ENCODE results near the gene CFAP119. TPM values are rescaled to one million over a fixed set of nuclear protein-coding genes. Genes with fewer than 3 reads are reported as not detected.
A peak's percentile ranks its signal among the peaks of the same experiment; 100 is the strongest.

The CFAP119 gene
- total RNA-seq, 1 experiment from 2014 or later = 13.8 TPM

DNA sequence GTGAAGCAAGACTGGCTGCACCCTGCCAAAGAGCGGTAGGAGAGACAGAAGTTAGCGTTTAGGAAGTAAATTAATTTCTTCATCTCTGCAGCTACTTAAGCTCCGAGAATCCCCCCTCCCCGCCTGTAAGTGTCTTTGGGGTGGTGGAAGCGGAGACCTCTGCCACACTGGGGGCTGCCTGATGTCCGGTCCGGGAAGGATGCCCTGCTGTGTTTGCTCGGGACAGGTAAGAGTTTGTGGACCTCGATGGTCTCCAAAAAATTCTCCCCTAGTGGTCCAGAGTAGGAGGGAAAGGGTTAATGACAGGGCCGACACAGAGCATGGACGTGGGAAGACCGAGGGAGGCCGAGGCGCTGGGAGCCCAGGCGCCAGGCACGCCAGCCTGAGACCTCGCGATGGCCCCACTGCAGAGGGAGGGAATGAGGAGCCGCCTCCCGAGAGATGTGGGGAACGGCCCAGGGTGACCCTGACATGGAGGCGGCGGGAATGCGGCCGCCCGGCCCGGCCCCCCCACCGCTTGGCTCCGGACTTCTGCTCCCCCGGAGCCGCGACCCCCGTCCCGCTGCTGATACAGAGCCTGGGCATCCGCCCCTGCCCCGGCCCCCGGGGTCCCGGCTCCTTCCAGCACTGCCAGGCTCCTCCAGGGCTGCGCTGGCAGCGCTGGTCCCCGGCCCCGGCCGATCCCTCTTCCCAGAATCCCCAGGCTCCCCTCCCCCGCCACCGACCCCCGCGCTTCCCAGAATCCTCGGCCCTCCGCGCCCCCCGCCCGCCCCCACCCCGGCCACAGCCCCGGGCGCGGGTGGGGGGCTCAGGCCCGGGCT is 24.5 kb upstream of the CFAP119 start:
- H3K27ac Mint-ChIP-seq (ENCODE audit: unreplicated experiment) = peak overlapping the region; percentile 73
- H3K27me3 Mint-ChIP-seq (ENCODE audit: unreplicated experiment) = no peaks in the 10 kb centered on the region
- H3K9me3 Mint-ChIP-seq (ENCODE audit: low read depth, unreplicated experiment) = no peaks in the 10 kb centered on the region
- CTCF ChIA-PET = interaction anchor here (0.6 to 2.5 kb wide), 4 partner anchors 10 to 886 kb away, joined by 3 to 14 read pairs (median 4); partner anchors contain the start of gene ASPHD1
- peaks cover 23% of the 10 kb centered on the region for H3K4me1 Mint-ChIP-seq (ENCODE audit: low read depth, unreplicated experiment)
- no TSS peak for BruUV-seq (replicated peaks)
- H3K4me3 Mint-ChIP-seq (ENCODE audit: low read depth, unreplicated experiment) = peak overlapping the region; percentile 88
- TF ChIP-seq, protein P1, sequence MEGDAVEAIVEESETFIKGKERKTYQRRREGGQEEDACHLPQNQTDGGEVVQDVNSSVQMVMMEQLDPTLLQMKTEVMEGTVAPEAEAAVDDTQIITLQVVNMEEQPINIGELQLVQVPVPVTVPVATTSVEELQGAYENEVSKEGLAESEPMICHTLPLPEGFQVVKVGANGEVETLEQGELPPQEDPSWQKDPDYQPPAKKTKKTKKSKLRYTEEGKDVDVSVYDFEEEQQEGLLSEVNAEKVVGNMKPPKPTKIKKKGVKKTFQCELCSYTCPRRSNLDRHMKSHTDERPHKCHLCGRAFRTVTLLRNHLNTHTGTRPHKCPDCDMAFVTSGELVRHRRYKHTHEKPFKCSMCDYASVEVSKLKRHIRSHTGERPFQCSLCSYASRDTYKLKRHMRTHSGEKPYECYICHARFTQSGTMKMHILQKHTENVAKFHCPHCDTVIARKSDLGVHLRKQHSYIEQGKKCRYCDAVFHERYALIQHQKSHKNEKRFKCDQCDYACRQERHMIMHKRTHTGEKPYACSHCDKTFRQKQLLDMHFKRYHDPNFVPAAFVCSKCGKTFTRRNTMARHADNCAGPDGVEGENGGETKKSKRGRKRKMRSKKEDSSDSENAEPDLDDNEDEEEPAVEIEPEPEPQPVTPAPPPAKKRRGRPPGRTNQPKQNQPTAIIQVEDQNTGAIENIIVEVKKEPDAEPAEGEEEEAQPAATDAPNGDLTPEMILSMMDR (IDR thresholded peaks at IDR 0.05; ENCODE audit: unreplicated experiment) = no peak
- H3K36me3 Mint-ChIP-seq (ENCODE audit: insufficient read depth, unreplicated experiment) = peaks cover 56% of the 10 kb centered on the region
- peak; percentile 66 for DNase-seq
- intact Hi-C loops (cut with micrococcal nuclease; ENCODE audit: unreplicated experiment) = loop anchor here (2.0 to 5.0 kb wide), 2 partner anchors 18 to 91 kb away; no protein-coding TSS in a partner anchor

DNA sequence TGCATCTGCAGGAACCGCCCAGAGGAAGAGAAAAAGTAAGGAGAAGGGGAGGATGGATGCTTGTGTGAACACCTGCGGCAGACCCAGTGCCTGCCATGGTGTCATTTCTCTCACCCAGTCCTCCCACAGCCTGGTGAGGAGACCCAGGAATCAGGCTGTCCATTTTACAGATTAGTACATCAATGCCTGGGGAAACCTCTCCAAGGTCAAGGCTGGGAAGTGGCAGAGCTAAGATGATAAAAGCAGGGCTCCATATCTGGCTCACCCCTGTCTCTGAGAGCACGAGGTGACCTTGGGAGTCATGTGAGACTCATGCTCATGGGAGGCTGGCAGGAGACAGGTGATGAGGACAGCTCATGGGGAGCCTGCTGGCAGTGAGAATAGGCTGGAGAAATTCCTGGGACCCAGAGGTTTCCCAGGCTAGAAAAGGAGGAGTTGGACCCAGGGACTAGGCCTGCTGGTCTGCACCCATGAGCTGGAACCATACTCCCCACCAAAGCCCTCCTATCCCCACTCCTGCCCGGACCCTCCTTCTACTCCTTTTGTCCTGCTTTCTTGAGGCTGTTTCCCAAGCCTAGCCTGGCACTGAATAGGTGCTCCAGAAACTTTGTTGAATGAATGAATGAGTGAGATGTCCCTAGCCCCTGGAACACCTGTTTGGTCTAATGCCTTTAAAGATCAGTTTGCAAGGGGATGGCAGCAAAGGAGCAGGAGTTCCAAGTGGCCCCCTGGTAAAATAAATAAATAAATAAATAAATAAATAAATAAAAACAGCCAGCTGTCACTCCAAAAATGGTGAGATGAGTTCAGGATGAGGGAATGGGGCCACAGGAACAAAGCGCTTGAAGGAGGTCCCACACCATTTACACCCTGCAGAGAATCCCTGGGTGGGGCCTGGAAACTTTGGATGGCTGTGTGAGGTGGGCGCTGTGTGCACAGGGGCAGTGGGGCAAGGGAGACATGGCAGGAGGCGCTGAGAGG is 23.6 kb upstream of the CFAP119 start:
- CTCF ChIA-PET = interaction anchor here (0.8 to 0.9 kb wide), 2 partner anchors 20 to 157 kb away, joined by 3 read pairs; no protein-coding TSS in a partner anchor
- Mint-ChIP-seq H3K4me1 (ENCODE audit: low read depth, unreplicated experiment) (peaks cover 23% of the 10 kb centered on the region), H3K9me3 (ENCODE audit: low read depth, unreplicated experiment) (no peaks in the 10 kb centered on the region), H3K27me3 (ENCODE audit: unreplicated experiment) (no peaks in the 10 kb centered on the region), H3K4me3 (ENCODE audit: low read depth, unreplicated experiment) (peak overlapping the region; percentile 88), H3K36me3 (ENCODE audit: insufficient read depth, unreplicated experiment) (peaks cover 58% of the 10 kb centered on the region), H3K27ac (ENCODE audit: unreplicated experiment) (peak overlapping the region; percentile 73)
- BruUV-seq (replicated peaks) = TSS peak; percentile 41
- intact Hi-C loops (cut with micrococcal nuclease; ENCODE audit: unreplicated experiment) = loop anchor here (2.0 to 5.0 kb wide), 2 partner anchors 19 to 92 kb away; no protein-coding TSS in a partner anchor
- no peak for DNase-seq
- TF ChIP-seq, protein P1 (IDR thresholded peaks at IDR 0.05; ENCODE audit: unreplicated experiment) = no peak

DNA sequence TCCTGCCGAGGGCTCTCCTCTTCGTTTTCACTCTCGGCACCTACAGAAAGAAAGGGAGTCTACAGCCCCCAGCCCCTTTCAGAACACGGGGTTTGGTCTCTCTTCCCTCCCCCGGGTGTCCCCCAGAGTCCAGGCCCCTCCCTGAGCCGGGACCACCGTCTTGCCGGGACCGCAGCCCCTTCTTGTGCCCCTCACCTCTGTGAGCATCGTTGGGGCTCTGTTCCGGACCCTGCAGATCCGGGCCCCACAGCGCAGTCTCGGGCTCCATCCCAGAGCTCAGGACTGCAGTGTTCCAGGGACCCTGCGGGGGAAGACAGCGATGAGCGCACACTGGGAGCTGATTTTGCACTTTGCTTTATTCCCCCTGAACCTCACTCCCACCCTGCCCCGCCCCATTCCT is 22.4 kb upstream of the CFAP119 start:
- Mint-ChIP-seq H3K9me3 (ENCODE audit: low read depth, unreplicated experiment) (no peaks in the 10 kb centered on the region), H3K4me1 (ENCODE audit: low read depth, unreplicated experiment) (peaks cover 23% of the 10 kb centered on the region), H3K4me3 (ENCODE audit: low read depth, unreplicated experiment) (no peak overlapping the region), H3K27me3 (ENCODE audit: unreplicated experiment) (no peaks in the 10 kb centered on the region), H3K36me3 (ENCODE audit: insufficient read depth, unreplicated experiment) (peaks cover 70% of the 10 kb centered on the region), H3K27ac (ENCODE audit: unreplicated experiment) (no peak overlapping the region)
- CTCF ChIA-PET = interaction anchor here (0.6 to 1.6 kb wide), 3 partner anchors 30 to 884 kb away, joined by 3 to 4 read pairs (median 4); partner anchors contain the start of gene ASPHD1
- TF ChIP-seq, protein P1 (IDR thresholded peaks at IDR 0.05; ENCODE audit: unreplicated experiment) = no peak
- no TSS peak for BruUV-seq (replicated peaks)
- intact Hi-C loops (cut with micrococcal nuclease; ENCODE audit: unreplicated experiment) = no loop called here
- no peak for DNase-seq
